IPS-18c (cell line): ENCODE results near the gene LRRC3.
"Not testable (repeated sequence)": the region's sequence is repeated elsewhere in the genome, so short reads cannot be mapped to it uniquely, and the experiment has no call there.

Source experiments
- H3K4me3 ChIP-seq: 2 replicates; pipeline ENCODE4 v1.7.0; 2013; ENCODE audit warnings: low read depth, mild to moderate bottlenecking, low read length, moderate library complexity; ENCODE audit not compliant: insufficient read depth
- H3K9me3 ChIP-seq: one replicate; pipeline ENCODE4 v1.6.1; 2013; ENCODE audit warnings: mild to moderate bottlenecking, low read length, moderate library complexity; ENCODE audit not compliant: control insufficient read depth, insufficient read depth

The LRRC3 gene

GRCh38 chr21:44496564-44497550, 41.5 kb downstream of the LRRC3 start:
- Histone ChIP-seq H3K9me3 (peaks cover 3% of the 10 kb centered on the region), H3K4me3 (no peak overlapping the region)

- Histone ChIP-seq H3K4me3 (no peak overlapping the region), H3K9me3 (peaks cover 2% of the 10 kb centered on the region)
Observed at GRCh38 chr21:44497703-44498126, 42.4 kb downstream of the LRRC3 start.

- Histone ChIP-seq H3K9me3 (peaks cover 2% of the 10 kb centered on the region), H3K4me3 (no peak overlapping the region)
Observed at GRCh38 chr21:44498280-44499210, 43.2 kb downstream of the LRRC3 start.

- peaks cover 2% of the 10 kb centered on the region for H3K9me3 ChIP-seq
- H3K4me3 ChIP-seq: no peak overlapping the region
Observed at GRCh38 chr21:44499211-44499560, 43.9 kb downstream of the LRRC3 start.

GRCh38 chr21:44499631-44500030, 44.3 kb downstream of the LRRC3 start:
- H3K9me3 ChIP-seq: no peaks in the 10 kb centered on the region
- H3K4me3 ChIP-seq: no peak overlapping the region

GRCh38 chr21:44500111-44500510, 44.8 kb downstream of the LRRC3 start:
- no peaks in the 10 kb centered on the region for H3K9me3 ChIP-seq
- H3K4me3 ChIP-seq: no peak overlapping the region

- Histone ChIP-seq H3K4me3 (no peak overlapping the region), H3K9me3 (no peaks in the 10 kb centered on the region)
Observed at GRCh38 chr21:44502171-44502958, 47.1 kb downstream of the LRRC3 start.

GRCh38 chr21:44503006-44503889, 47.9 kb downstream of the LRRC3 start:
- not testable (repeated sequence) for H3K4me3 ChIP-seq, H3K9me3 ChIP-seq

GRCh38 chr21:44503901-44504399, 48.6 kb downstream of the LRRC3 start:
- no peaks in the 10 kb centered on the region for H3K9me3 ChIP-seq
- no peak overlapping the region for H3K4me3 ChIP-seq

- no peaks in the 10 kb centered on the region for H3K9me3 ChIP-seq
- no peak overlapping the region for H3K4me3 ChIP-seq
Observed at GRCh38 chr21:44505673-44506278, 50.5 kb downstream of the LRRC3 start.

- no peak overlapping the region for H3K4me3 ChIP-seq
- no peaks in the 10 kb centered on the region for H3K9me3 ChIP-seq
Observed at GRCh38 chr21:44506279-44507255, 51.3 kb downstream of the LRRC3 start.

GRCh38 chr21:44507673-44508425, 52.5 kb downstream of the LRRC3 start:
- no peak overlapping the region for H3K4me3 ChIP-seq
- no peaks in the 10 kb centered on the region for H3K9me3 ChIP-seq

- no peak overlapping the region for H3K4me3 ChIP-seq
- H3K9me3 ChIP-seq: no peaks in the 10 kb centered on the region
Observed at GRCh38 chr21:44508426-44508710, 53.1 kb downstream of the LRRC3 start.

- Histone ChIP-seq H3K4me3 (no peak overlapping the region), H3K9me3 (no peaks in the 10 kb centered on the region)
Observed at GRCh38 chr21:44508711-44509445, 53.6 kb downstream of the LRRC3 start.
